K562 (cell line): Measurements from ENCODE around the gene QSOX2. TPM values are rescaled to one million over a fixed set of nuclear protein-coding genes. Genes with fewer than 3 reads are reported as not detected.

Experiments
- ATAC-seq: fragments of 200-7000 bp; cut with Tn5 transposase; 3 replicates; pipeline ENCODE4 v1.9.1; 2020; ENCODE audit warnings: moderate library complexity
- BruUV-seq: library from RNA; stranded (reverse); fragments of 400-500 nt; replicated peaks from 2 replicates; lab custom pipeline; 2021; lab: Mats Ljungman, UMichigan
- CTCF ChIA-PET: fragments of 300-600 bp; formaldehyde crosslinking; extraction: SDS; loops from one replicate; lab custom pipeline; 2021; ENCODE audit warnings: low intra/inter-chr PET ratio; lab: Yijun Ruan, JAX
- POLR2A ChIA-PET: fragments of 300-600, 350-650 bp; sonication (Branson Sonifier 250); formaldehyde crosslinking; extraction: SDS; loops from one replicate; lab custom pipeline; 2021; ENCODE audit warnings: antibody characterized with exemption, inconsistent platforms; lab: Yijun Ruan, JAX
- DNase-seq, 4 experiments: peaks; one replicate each; pipeline versions ENCODE4 v3.0.0 to v3.0.0-alpha.2; 2011 to 2018; ENCODE audit warnings: low spot score in 3 of 4, mixed read lengths in 3 of 4; ENCODE audit errors: extremely low read depth in 1 of 4
- FAIRE-seq: peaks from 2 replicates; lab custom pipeline; 2011; peaks lifted over from hg19 to GRCh38; lab: Jason Lieb, UNC
- H2AFZ ChIP-seq: 2 replicates; pipeline ENCODE4 v1.6.0; 2011; ENCODE audit warnings: low read depth, low read length, control low read depth, inconsistent platforms
- H3K27ac ChIP-seq: fragments of 200-600 bp; 3 replicates; pipeline ENCODE4 v1.8.0; 2011; ENCODE audit warnings: low read depth, mild to moderate bottlenecking, control low read depth, inconsistent platforms, low read length, moderate library complexity, mixed read lengths; ENCODE audit errors: extremely low read depth
- H3K27me3 ChIP-seq, 2 experiments: fragments of 300-600 bp in 1 of 2; 2 replicates in 1 of 2; 3 replicates in 1 of 2; pipeline versions ENCODE4 v1.6.0 to v1.8.0; 2011; ENCODE audit warnings: inconsistent platforms in 2 of 2, low read length in 2 of 2, mild to moderate bottlenecking in 1 of 2, mixed read lengths in 1 of 2, moderate library complexity in 1 of 2; ENCODE audit not compliant: control insufficient read depth in 2 of 2, insufficient read depth in 2 of 2
- H3K36me3 ChIP-seq: fragments of 300-600 bp; 3 replicates; pipeline ENCODE4 v1.8.0; 2011; ENCODE audit warnings: mild to moderate bottlenecking, low read length, inconsistent platforms; ENCODE audit not compliant: control insufficient read depth, insufficient read depth
- H3K4me1 ChIP-seq, 2 experiments: fragments of 200-600 bp in 1 of 2; replicated peaks in 1 of 2; 2 replicates in 1 of 2; 3 replicates in 1 of 2; pipeline versions ENCODE4 v1.5.1 to v1.8.0; 2011; ENCODE audit warnings: inconsistent platforms in 2 of 2, low read length in 2 of 2, mild to moderate bottlenecking in 1 of 2, mixed read lengths in 1 of 2, moderate library complexity in 1 of 2; ENCODE audit not compliant: control insufficient read depth in 2 of 2, insufficient read depth in 2 of 2
- H3K4me2 ChIP-seq: 2 replicates; pipeline ENCODE4 v1.6.1; 2011; ENCODE audit warnings: low read length, control low read depth, inconsistent platforms, mixed read lengths; ENCODE audit not compliant: insufficient read depth
- H3K4me3 ChIP-seq: fragments of 200-600 bp; sonication (generic), shearing (Covaris generic); 2 replicates; pipeline ENCODE4 v1.5.1; 2016; ENCODE audit warnings: control low read depth, inconsistent platforms
- H3K79me2 ChIP-seq: fragments of 200-600 bp; 3 replicates; pipeline ENCODE4 v1.8.0; 2011; ENCODE audit warnings: low read length, inconsistent platforms; ENCODE audit not compliant: control insufficient read depth, insufficient read depth
- H3K9ac ChIP-seq, 2 experiments: 2 replicates each; pipeline versions ENCODE4 v1.6.0 to v1.6.1; 2011; ENCODE audit warnings: low read depth in 2 of 2, low read length in 2 of 2, control low read depth in 1 of 2, inconsistent platforms in 1 of 2, mild to moderate bottlenecking in 1 of 2, mixed read lengths in 1 of 2; ENCODE audit not compliant: insufficient read depth in 1 of 2
- H3K9me1 ChIP-seq: one replicate; pipeline ENCODE4 v1.6.0; 2011; ENCODE audit warnings: inconsistent platforms, mild to moderate bottlenecking, low read length, moderate library complexity; ENCODE audit not compliant: control insufficient read depth, insufficient read depth
- H3K9me3 ChIP-seq: replicated peaks from 2 replicates; pipeline ENCODE4 v1.5.1; 2011; ENCODE audit warnings: low read depth, low read length, inconsistent platforms; ENCODE audit not compliant: control insufficient read depth, insufficient read depth
- H4K20me1 ChIP-seq: replicated peaks from 2 replicates; pipeline ENCODE4 v1.6.1; 2011; ENCODE audit warnings: low read length, inconsistent platforms, mixed read lengths; ENCODE audit not compliant: control insufficient read depth, insufficient read depth
- CTCFL ChIP-seq: IDR thresholded peaks from 2 replicates; pipeline ENCODE4 v1.6.1; 2011; ENCODE audit warnings: borderline replicate concordance, low read depth, mild to moderate bottlenecking, moderate library complexity, low read length; ENCODE audit not compliant: insufficient read depth, poor library complexity, severe bottlenecking
- ETS2 ChIP-seq: IDR thresholded peaks from 2 replicates; pipeline ENCODE4 v1.6.1; 2016; ENCODE audit warnings: borderline replicate concordance, missing genetic modification characterization, mild to moderate bottlenecking, moderate library complexity, missing compliant biosample characterization; ENCODE audit not compliant: poor library complexity, severe bottlenecking
- HIVEP1 ChIP-seq: fragments of 250-450 bp; sonication (Bioruptor Pico); IDR thresholded peaks from 2 replicates; pipeline ENCODE4 v1.4.0; 2020; ENCODE audit warnings: mild to moderate bottlenecking
- MAZ ChIP-seq, 2 experiments: fragments of 450-650 bp in 1 of 2; sonication (generic) in 1 of 2; formaldehyde crosslinking; IDR thresholded peaks in 1 of 2; conservative IDR thresholded peaks in 1 of 2; 2 replicates each; pipeline versions ENCODE4 v1.4.0 to v1.5.0; 2020; ENCODE audit warnings: mild to moderate bottlenecking in 1 of 2, missing genetic modification reagents in 1 of 2
- PTTG1 ChIP-seq: fragments of 450-650 bp; IDR thresholded peaks from 2 replicates; pipeline ENCODE4 v1.6.1; 2016; ENCODE audit warnings: low read depth, mild to moderate bottlenecking, missing genetic modification characterization, missing compliant biosample characterization
- RCOR1 ChIP-seq, 2 experiments: IDR thresholded peaks; 2 replicates each; pipeline ENCODE4 v1.6.1; 2012; ENCODE audit warnings: low read depth in 2 of 2, low read length in 2 of 2, borderline replicate concordance in 1 of 2, improper control_type of control experiment in 1 of 2
- SMARCE1 ChIP-seq: fragments of 450-650 bp; IDR thresholded peaks from 2 replicates; pipeline ENCODE4 v1.7.1; 2016; ENCODE audit warnings: mild to moderate bottlenecking
- SOX6 ChIP-seq: fragments of 450-650 bp; IDR thresholded peaks from 2 replicates; pipeline ENCODE4 v1.6.1; 2014; ENCODE audit warnings: mild to moderate bottlenecking
- TAF1 ChIP-seq: IDR thresholded peaks from 2 replicates; pipeline ENCODE4 v1.6.1; 2011; ENCODE audit warnings: mild to moderate bottlenecking, low read length, moderate library complexity; ENCODE audit not compliant: insufficient read depth, control insufficient read depth, severe bottlenecking; ENCODE audit errors: extremely low read depth
- TEAD2 ChIP-seq: fragments of 450-650 bp; IDR thresholded peaks from 2 replicates; pipeline ENCODE4 v1.6.1; 2016; ENCODE audit warnings: missing genetic modification characterization, control low read depth, missing compliant biosample characterization
- ZNF197 ChIP-seq: fragments of 200-800 bp; sonication (Bioruptor generic); IDR thresholded peaks from 2 replicates; pipeline ENCODE4 v1.6.1; 2016; ENCODE audit warnings: low read depth, missing genetic modification characterization, missing compliant biosample characterization
- ZNF507 ChIP-seq: conservative IDR thresholded peaks from 2 replicates; pipeline ENCODE4 v1.6.1; 2017; ENCODE audit warnings: missing genetic modification characterization, missing compliant biosample characterization
- ZNF584 ChIP-seq: fragments of 200-800 bp; sonication (Bioruptor generic); IDR thresholded peaks from 2 replicates; pipeline ENCODE4 v1.6.1; 2016; ENCODE audit warnings: low read depth, mild to moderate bottlenecking, missing genetic modification characterization, missing compliant biosample characterization
- ZNF766 ChIP-seq: fragments of 200-800 bp; sonication (Bioruptor generic); conservative IDR thresholded peaks from 2 replicates; pipeline ENCODE4 v1.6.1; 2016; ENCODE audit warnings: missing genetic modification characterization, missing compliant biosample characterization
- WGBS: fragments of 100-300 bp; shearing (Covaris generic); methylation state at CpG from one replicate; pipeline ENCODE4 v1.1.6; 2016; ENCODE audit warnings: low coverage, mixed read lengths; ENCODE audit not compliant: insufficient coverage; ENCODE audit errors: missing lambda C conversion rate; 5-methylcytosine and 5-hydroxymethylcytosine counted together
- in situ Hi-C: fragments of 300-500 bp; cut with MboI; formaldehyde crosslinking; loops from 4 replicates; pipeline ENCODE4 v1.15.0; 2018; ENCODE audit warnings: inconsistent platforms, mixed read lengths
- intact Hi-C: fragments of 100-400 bp; cut with micrococcal nuclease; formaldehyde crosslinking; loops from 2 replicates; pipeline ENCODE4 v1.14.2; 2022
- polyA plus RNA-seq, 8 experiments: library from polyadenylated mRNA; depleted of rRNA in 4 of 8; stranded (reverse) in 5 of 8; unstranded in 3 of 8; fragments of >200 nt; fragmentation: Nextera tagmentation in 2 of 8; fragmentation: Illumina TruSeq in 1 of 8; extraction: Ambion mirVana in 2 of 8; extraction: Trizol in 1 of 8; gene quantifications; 2 replicates each; pipeline versions ENCODE4 v1.2.1 to v1.2.3, GENCODE V29; 2011 to 2014; ENCODE audit warnings: inconsistent platforms in 1 of 8, missing spikeins in 1 of 8
- total RNA-seq, 7 experiments: library from RNA; depleted of rRNA in 6 of 7; stranded (reverse); fragments of >200 nt in 6 of 7; fragmentation: Illumina TruSeq in 2 of 7; extraction: Trizol in 2 of 7; gene quantifications; 2 replicates each; pipeline versions ENCODE4 v1.2.1 to v1.2.3, GENCODE V29; 2011 to 2021; ENCODE audit warnings: low replicate concordance in 1 of 7
- TF ChIP-seq, protein P1 (sequence below): fragments of 200-800 bp; sonication (Bioruptor generic); IDR thresholded peaks from 2 replicates; pipeline ENCODE4 v1.6.1; 2017; ENCODE audit warnings: missing genetic modification characterization, missing compliant biosample characterization

QSOX2 gene
- total and polyA plus RNA-seq, 9 of the 15 experiments (the other 6 are each of a cell fraction or from before 2014, with no cell fraction given): 0.51 to 23.7 (median 12.7) TPM

- peak overlapping the region; percentile 70; the same call in 2 of the 3 replicates for H3K27ac ChIP-seq
- DNase-seq: peak in 2 of 4 experiments; percentile 45 to 60
- in situ Hi-C loops: no loop called here
- H3K9me3 ChIP-seq: no peaks in the 10 kb centered on the region
- BruUV-seq: no TSS peak
- no peak overlapping the region for H3K4me3 ChIP-seq
- H3K36me3 ChIP-seq: peaks cover 48% of the 10 kb centered on the region; the same call in 2 of the 3 replicates
- ATAC-seq: peak; percentile 87
- peaks cover 11% of the 10 kb centered on the region; the same call in 1 of the 2 replicates for H4K20me1 ChIP-seq
- H2AFZ ChIP-seq: no peak overlapping the region
- H3K79me2 ChIP-seq: no peaks in the 10 kb centered on the region
- WGBS: 9% methylated on average over 16 of the region's 16 CpGs
- peaks cover 4% of the 10 kb centered on the region for H3K9me1 ChIP-seq
- CTCF ChIA-PET: no interaction called here
- FAIRE-seq: peak; percentile 80
- H3K4me2 ChIP-seq: no peak overlapping the region
- POLR2A ChIA-PET: interaction anchor here (0.6 to 1.3 kb wide), 7 partner anchors 11 to 47 kb away, joined by 3 to 5 read pairs (median 4); no protein-coding TSS in a partner anchor
- H3K9ac ChIP-seq: peak overlapping the region in 1 of 2 experiments; percentile 19; a peak in 1 of 4 replicates
- H3K27me3 ChIP-seq: peaks cover 3 to 8% of the 10 kb centered on the region in 2 experiments; a peak in 3 of 5 replicates
- H3K4me1 ChIP-seq: peaks cover 21 to 76% of the 10 kb centered on the region in 2 experiments
- intact Hi-C loops: loop anchor here (2.0 kb wide), 1 partner anchor 14 kb away; no protein-coding TSS in a partner anchor
- TF ChIP-seq TEAD2 (tag) (0 out of 2 replicates have a peak, but pooled peaks have one; percentile 16), PTTG1 (tag) (0 out of 2 replicates have a peak, but pooled peaks have one; percentile 33), TAF1 (no peak), ZNF584 (CRISPR knock-in tag) (peak; percentile 98), ZNF507 (tag) (no peak), CTCFL (no peak), SMARCE1 (peak; percentile 42; the same call in 1 of the 2 replicates), ZNF197 (CRISPR knock-in tag) (peak; percentile 77), ZNF766 (CRISPR knock-in tag) (peak; percentile 92), ETS2 (tag) (no peak), MAZ (CRISPR knock-in tag; conservative IDR thresholded peaks at IDR 0.05 in 1 of 2, IDR thresholded peaks at IDR 0.05 in 1 of 2) (peak; percentile 24 to 87; a peak in 3 of 4 replicates), RCOR1 (IDR thresholded peaks at IDR 0.05; ENCODE audit: borderline replicate concordance in 1 of 2, low read depth in 2 of 2, low read length in 2 of 2) (peak in 1 of 2 experiments; percentile 86; a peak in 2 of 4 replicates), HIVEP1 (CRISPR knock-in tag) (0 out of 2 replicates have a peak, but pooled peaks have one; percentile 41), SOX6 (peak; percentile 86)
- TF ChIP-seq, protein P1, sequence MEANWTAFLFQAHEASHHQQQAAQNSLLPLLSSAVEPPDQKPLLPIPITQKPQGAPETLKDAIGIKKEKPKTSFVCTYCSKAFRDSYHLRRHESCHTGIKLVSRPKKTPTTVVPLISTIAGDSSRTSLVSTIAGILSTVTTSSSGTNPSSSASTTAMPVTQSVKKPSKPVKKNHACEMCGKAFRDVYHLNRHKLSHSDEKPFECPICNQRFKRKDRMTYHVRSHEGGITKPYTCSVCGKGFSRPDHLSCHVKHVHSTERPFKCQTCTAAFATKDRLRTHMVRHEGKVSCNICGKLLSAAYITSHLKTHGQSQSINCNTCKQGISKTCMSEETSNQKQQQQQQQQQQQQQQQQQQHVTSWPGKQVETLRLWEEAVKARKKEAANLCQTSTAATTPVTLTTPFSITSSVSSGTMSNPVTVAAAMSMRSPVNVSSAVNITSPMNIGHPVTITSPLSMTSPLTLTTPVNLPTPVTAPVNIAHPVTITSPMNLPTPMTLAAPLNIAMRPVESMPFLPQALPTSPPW: peak; percentile 52; the same call in 1 of the 2 replicates
These were observed 38.9 kb downstream of the QSOX2 start for GRCh38 chr9:136206602-136207275.
